GM19351 (cell line): ENCODE measurements around the gene CD3E.
"Not testable (repeated sequence)": the region's sequence is repeated elsewhere in the genome, so short reads cannot be mapped to it uniquely, and the experiment has no call there.

ENCODE experiments used
- ATAC-seq: cut with Tn5 transposase; IDR thresholded peaks from one replicate; pipeline ENCODE4 v1.9.1; 2021; ENCODE audit warnings: mild to moderate bottlenecking, moderate library complexity; ENCODE audit not compliant: unreplicated experiment

The CD3E gene

GRCh38 chr11:118289401-118289800, 15.1 kb upstream of the CD3E start:
- ATAC-seq: no peak

- ATAC-seq: no peak
Observed at GRCh38 chr11:118290923-118291322, 13.6 kb upstream of the CD3E start.

DNA sequence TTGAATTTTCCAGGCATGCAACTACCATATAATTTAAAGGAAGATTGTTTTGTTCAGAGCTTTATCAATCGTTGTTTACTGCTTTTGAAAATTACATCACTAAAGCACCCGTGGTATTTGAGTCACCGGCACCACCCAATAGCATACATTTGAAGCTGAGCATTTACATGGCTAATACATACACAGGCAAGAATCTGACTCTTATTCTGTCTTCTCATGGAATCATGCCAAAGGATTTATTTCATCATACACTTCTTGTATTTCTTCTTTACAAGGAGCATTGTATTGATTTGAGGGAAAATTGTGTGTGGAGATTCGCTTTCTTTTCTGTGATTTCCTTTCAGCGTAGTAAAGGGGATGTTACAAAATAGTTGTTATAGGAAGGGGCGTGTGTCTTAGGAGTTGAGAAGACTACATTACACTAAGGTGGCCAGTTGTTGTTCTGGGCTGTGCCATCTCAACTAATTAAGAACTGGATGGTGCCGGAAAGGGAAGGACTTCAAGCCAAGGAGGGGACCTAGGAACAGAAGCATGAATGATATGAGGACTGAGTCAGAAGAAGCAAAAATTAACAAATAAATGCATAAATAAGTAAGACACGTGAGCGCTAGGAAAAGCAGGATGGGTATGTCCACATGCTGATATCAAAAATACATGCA, 12.9 kb upstream of the CD3E start:
- ATAC-seq: no peak

DNA sequence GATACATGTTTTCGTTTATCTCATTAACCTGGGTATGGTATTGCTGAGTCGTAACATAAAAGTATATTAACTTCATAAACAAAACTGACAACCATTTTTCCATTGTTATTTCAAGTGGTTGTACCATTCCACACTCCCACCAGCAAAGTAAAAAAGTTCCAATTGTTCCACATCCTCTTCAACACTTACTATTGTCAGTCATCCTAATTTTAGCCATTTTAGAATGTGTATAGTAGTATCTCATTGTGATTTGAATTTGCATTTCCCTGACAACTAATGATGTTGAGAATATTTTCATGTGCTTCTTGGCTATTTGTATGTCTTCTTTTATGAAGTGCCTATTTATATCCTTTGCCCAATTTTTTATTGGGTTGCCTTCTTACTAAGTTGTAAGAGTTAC, 10.5 kb upstream of the CD3E start:
- no peak for ATAC-seq

DNA sequence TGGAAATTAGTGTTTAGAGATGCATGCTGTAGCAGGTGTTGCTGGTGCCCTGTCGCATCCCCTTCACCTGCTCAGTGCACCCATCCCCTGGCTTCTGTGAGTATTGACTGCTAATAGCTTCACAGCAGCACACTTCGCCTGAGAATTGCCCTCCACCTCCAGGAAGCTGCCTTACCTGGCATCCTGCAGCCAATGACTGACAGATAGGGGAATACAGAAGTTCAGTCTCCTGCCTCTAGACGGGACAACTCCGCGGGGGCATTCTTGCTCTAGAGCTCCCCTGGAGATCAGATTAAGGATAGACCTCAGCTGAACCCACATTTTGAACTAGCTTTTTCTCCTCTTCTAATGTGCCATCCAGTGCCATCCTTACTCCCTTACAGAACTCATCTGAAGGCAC, 9.3 kb upstream of the CD3E start:
- ATAC-seq: no peak

DNA sequence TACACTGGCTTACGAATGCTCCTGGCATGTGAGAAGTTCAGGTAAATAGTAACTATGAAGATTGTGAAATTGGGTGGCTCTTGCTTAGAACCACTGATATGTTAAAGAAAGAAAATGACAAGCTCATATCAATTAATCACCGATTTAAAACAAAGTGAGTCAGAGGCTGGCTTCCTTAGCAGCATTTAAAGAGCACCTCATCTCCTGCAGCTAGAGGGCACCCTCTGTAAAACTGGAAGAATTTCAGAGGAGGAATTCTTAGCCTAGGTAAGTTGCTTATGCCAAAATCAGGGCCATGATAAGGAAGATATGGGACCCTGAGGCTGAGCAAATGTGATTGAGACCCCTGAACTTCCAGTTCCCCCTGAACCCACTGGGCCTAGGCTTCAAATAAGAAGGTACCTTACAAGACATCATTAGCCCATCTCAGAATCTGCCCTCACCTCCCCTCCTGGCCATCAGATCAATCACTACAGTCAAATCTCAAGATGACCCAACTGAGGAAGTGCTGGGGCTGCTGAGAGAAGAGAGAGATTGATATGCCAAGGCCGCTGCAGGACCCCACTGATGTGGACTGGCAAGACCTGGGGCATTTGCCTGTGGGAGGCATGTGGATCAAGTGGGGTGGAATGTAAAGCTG, 8.6 kb upstream of the CD3E start:
- ATAC-seq: no peak

GRCh38 chr11:118301600-118302195, 2.8 kb upstream of the CD3E start:
- ATAC-seq: no peak

DNA sequence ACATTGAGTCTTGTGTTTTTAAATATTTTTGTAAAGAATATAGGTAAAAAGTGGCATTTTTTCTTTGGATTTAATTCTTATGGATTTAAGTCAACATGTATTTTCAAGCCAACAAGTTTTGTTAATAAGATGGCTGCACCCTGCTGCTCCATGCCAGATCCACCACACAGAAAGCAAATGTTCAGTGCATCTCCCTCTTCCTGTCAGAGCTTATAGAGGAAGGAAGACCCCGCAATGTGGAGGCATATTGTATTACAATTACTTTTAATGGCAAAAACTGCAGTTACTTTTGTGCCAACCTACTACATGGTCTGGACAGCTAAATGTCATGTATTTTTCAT, 333 bp upstream of the CD3E start:
- ATAC-seq: no peak

GRCh38 chr11:118305726-118306125, 1.2 kb downstream of the CD3E start:
- ATAC-seq: no peak

DNA sequence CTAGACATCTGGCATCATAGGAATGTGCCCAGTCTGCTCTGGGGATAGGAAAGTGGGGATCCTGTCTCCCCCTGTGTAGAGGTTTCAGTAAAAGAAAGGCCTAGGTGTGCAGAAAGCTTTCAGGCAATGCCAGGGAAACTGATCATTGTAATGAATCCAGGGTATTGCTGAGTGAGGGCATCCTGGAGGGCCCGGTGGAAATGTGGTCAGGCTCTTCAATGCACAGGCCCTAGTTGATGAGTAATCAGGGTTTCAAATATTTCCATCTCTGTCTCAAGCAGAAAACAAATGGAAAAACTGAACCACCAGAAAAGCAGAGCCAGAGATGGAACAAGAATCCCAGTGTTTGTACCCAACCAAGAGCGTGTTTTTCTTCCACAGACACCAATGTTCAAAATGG, 2.0 kb downstream of the CD3E start:
- no peak for ATAC-seq

DNA sequence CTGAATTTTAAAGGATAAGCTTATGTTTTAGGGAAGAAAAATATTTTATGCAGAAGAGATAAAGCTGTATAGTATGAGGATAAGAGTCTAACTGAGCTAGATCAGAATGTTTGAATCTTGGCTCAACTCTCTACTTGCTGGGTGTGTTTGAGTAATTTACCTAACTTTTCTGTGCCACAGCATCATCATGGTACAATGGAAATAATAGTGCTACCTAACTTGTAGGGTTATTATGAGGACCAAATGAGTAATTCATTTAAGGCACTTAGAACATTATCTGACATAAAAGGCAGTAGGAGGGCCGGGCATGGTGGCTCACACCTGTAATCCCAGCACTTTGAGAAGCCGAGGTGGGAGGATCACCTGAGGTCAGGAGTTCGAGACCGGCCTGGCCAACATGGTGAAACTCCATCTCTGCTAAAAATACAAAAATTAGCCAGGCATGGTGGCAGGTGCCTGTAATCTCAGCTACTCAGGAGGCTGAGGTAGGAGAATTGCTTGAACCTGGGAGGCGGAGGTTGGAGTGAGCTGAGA, 4.5 kb downstream of the CD3E start:
- not testable (repeated sequence) for ATAC-seq

DNA sequence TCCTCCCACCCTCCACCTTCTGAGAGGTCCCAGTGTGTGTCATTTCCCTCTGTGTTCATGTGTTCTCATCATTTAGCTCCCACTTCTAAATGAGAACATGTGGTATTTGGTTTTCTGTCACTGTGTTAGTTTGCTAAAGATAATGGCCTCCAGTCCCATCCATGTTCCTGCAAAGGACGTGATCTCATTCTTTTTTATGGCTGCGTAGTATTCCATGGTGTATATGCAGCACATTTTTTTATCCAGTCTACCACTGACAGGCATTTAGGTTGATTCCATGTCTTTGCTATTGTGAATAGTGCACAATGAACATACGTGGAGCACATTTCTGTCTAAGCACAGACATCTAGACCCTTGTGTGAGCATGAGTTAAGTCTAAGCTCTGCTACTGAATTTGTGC, 5.7 kb downstream of the CD3E start:
- ATAC-seq: no peak

DNA sequence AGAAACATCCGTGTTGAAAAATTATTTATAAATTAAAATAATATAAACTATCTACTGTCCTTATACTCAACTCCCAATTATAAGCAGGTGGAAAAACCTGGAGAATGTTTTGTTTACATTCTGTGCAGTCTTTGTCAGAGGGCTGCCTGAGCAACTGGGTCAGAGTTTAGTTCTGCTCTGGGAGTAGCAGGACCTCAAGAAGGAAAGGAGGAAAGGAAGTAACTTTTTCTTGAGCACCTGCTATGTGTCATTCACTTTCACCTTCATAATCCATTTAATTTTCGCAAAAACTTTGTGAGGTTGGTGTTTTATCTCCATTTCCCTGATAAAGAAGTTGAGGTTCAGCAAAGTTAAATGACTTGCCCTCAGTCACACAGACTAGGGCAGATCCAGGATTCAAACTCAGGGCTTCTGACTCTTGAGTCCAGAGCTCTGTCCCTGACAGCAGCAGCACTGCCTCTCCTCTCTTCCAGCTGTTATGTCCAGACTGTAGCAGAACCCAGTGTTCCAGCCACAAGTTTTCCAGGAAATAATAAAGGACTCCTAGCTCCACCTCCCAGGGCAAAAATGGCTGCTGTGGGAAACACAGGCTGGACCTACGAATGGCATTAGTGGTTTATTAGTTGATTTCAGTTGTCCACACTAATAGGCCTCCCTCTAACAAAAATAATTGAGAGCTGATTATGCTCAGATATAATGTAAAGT, 6.4 kb downstream of the CD3E start:
- ATAC-seq: no peak

GRCh38 chr11:118311518-118311917, 7.0 kb downstream of the CD3E start:
- ATAC-seq: no peak

DNA sequence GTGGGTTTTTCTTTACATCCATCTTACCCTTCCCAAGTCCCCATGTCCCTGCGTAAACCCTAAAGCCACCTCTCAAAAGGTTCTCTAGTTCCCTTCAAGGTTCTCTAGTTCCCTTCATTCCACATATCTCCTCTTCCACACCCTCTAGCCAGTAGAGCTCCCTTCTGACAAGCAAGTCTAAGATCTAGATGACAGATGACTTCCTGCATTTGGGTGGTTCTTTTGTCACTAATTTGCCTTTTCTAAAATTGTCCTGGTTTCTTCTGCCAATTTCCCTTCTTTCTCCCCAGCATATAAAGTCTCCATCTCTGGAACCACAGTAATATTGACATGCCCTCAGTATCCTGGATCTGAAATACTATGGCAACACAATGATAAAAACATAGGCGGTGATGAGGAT, 7.8 kb downstream of the CD3E start:
- ATAC-seq: no peak

DNA sequence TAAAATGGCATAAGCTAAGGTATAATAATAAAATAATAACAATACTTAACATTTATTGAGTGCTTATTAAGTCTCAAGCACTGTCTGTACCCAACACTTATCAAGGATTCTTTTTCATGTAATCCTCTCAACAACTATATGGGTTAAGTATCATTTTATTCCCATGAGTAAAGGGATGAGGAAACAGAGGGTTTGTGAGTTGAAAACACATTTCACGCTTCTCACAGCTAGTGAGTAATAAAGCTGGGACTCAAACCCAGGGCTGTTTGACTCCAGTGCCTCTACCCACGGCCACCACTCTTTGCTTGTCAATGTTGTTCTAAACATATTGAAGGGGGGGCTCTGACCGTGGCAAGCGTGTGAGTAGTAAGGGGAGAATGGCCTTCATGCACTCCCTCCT, 8.7 kb downstream of the CD3E start:
- ATAC-seq: no peak

GRCh38 chr11:118314988-118315411, 10.5 kb downstream of the CD3E start:
- no peak for ATAC-seq

GRCh38 chr11:118318124-118318523, 13.6 kb downstream of the CD3E start:
- ATAC-seq: no peak

- ATAC-seq: no peak
Observed at GRCh38 chr11:118318581-118319336, 14.2 kb downstream of the CD3E start.

GRCh38 chr11:118319337-118319707, 14.8 kb downstream of the CD3E start:
- ATAC-seq: no peak

DNA sequence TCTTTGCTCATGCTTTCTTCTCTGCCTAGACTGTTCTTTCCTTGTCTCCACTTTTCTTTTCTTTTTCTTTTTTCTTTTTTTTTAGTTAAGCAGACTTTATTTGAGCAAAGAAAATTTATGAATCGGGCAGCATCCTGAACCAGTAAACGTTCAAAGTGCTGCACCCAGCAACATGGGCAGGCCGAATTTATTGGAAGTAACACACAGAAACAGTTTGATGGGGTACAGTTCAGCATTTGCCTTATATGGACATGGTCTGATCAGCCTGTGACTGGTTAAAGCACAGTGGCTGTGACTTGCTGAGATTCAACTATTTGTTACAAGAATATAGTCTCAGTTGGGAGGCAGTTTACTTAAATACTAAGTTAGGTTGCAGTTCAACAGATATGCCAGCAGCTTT, 16.0 kb downstream of the CD3E start:
- ATAC-seq: no peak
